HG02870 (cell line): ENCODE data around the gene RIOX2.

Experiments
- ATAC-seq: cut with Tn5 transposase; IDR thresholded peaks from one replicate; pipeline ENCODE4 v1.9.1; 2021; ENCODE audit warnings: mild to moderate bottlenecking, moderate library complexity; ENCODE audit not compliant: unreplicated experiment

Gene RIOX2

DNA sequence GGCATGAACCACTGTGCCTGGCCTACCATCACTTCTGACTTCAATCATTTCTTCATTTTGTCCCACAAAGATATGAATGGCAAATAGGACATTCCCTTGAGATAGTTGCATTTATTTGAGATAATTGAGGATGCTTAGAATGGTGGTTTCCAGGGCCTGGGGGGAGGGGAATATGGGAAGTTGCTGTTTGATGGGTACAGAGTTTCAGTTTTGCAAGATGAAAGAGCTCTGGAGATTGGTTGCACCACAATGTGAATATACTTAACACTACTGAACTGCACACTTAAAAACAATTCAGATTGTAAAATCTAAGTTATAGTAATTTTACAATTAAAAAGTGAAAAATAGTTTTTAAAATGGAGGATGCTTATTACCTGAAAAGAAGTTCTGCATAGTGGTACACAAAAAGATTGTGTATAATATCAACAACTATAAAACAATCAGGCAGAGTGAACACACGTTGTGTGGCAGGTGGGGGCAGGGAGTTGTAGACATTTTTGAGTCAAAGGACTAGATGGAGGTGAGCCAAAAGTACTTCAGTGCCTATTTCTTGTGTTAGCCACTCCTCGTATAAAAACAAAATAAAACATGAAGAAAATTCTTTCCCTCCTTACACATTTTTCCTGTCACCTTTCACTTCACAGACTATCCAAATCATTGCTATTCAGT is 18.5 kb upstream of the RIOX2 start:
- no peak for ATAC-seq

- no peak for ATAC-seq
These were observed 16.7 kb upstream of the RIOX2 start for GRCh38 chr3:97988784-97989568.

- no peak for ATAC-seq
These were observed 15.1 kb upstream of the RIOX2 start for GRCh38 chr3:97987306-97987705.

DNA sequence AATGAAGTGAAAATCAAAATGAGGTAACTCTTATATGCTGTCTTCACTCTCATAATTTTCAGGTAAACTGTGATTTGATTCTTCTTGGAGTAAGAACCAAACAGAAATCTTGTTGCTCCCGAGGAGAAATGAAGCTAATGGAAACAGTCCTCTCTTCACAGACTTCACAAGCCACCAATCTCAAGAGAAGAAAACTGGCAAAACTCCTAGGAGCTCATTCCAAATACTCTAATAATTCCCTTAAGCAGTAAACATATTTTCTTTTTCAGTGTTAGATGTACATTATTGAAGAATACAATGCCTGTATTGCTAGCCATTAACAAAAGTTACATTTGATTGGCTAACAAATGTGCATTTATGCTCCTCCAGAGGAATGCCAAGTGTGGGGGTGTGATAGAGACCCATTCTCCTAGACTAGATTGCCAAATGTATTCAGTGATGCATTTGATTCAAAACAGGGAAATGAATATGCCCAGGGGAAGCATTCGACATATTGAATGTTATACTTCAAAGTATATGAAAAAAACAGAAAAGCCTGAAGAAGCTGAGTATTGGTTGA is 11.8 kb upstream of the RIOX2 start:
- no peak for ATAC-seq

- no peak for ATAC-seq
These were observed 9.7 kb upstream of the RIOX2 start for GRCh38 chr3:97981886-97982285.

DNA sequence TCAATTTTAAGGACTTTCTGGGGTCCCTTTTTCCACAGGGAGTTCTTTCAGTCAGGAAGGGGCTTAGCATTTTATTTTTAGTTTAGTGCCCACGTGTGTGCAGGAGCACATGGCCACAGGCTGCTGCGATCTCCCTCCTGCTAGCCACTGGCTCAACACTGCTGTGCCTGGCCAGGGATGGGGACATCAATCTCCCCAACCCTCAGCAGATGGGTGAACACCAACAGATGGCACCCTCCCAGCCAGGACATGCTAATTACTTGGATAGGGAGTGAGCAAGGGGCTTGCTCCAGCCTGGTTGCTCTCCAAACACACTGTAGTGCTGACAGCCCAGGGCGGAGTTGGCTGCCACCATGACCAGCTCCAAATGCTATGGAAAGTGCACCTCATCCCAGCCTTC is 7.4 kb upstream of the RIOX2 start:
- no peak for ATAC-seq

DNA sequence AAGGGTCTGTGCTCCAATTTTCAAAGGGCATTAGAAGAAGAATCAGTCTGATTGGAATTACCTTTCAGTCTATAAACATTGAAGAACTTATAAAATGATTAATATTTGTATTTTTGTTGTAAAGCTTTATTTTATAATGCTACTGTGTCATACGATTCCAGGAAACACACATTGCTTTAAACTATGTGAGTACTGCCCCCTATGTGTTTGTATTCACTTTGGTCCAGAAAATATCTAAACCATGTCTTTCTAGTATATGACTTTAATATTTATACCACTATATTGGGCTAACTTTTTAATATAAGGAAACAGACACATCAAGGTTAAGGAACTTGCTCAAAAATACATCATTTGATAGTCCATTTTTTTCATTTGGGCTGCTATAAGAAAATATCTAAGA is 3.2 kb upstream of the RIOX2 start:
- no peak for ATAC-seq

DNA sequence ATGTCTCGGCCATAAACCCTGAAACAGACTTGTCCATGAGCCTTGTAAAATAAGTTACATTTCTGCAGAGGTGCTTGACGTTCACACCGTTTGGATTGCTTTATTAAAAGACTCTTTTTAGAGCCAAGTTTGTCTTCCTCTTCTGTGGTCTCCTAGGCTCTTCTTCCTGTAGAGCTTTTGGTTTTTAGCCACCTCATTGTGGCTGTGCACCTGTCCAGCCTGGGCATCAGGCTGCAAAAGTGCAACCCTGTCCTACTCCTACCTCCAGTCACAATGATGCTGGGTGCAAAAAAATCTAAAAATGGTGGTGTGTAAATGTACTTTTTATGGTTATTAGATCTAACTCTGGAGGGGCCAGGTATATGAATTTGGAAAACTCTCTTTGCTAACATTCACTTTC is 2.8 kb upstream of the RIOX2 start:
- no peak for ATAC-seq

- no peak for ATAC-seq
These were observed 745 bp upstream of the RIOX2 start for GRCh38 chr3:97972976-97973375.

DNA sequence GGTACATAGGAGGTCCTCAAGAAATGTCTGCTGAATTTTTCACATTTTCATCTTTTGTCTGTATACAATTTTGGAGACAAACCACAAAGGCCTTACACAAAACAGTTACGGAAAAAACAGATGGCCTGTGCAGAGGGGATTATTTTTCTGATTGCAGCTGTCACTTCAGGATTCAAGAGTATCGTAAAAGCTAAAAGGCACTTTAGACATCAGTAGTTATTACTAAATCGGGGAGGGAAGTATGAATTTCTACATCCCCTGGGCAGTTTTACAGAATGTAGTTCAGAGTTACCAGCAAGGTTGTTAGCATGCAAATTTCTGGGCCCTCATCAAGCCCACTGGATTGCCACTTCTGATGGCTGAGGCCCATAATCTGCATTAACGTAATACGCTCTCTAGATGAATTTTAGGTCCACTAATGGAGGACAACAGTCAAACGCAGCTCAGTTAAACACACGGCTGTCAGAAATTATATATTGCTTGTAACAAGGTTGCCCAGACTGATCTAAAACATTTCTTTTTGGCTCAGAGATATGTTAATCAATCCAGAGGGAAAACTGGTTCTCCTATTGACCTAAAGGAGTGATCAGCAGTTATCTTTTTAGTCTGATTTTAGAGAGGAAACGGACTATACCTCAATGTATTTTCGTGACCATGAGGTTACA is 1.1 kb downstream of the RIOX2 start:
- no peak for ATAC-seq

DNA sequence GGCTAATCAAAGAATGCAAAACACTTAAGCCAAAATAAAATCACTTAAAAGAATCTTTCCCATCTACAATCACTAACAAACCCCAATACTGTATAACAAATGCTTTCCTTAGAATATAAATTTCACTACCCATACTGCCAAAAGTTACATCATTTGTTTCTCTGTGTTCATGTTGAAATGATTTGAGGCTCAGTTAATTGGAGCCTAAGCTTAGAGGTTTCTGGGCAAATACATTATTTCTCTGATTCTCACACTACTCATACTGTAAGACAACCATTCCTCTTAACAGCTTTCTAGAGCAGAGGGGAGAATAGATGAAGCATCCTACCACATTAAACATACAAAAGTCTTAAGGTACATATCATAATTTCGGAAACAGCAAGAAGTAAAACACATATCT is 2.1 kb downstream of the RIOX2 start:
- ATAC-seq: no peak

- no peak for ATAC-seq
These were observed 2.7 kb downstream of the RIOX2 start for GRCh38 chr3:97969541-97969940.

- no peak for ATAC-seq
These were observed 3.9 kb downstream of the RIOX2 start for GRCh38 chr3:97968376-97968775.

- ATAC-seq: no peak
These were observed 4.3 kb downstream of the RIOX2 start for GRCh38 chr3:97967966-97968365.

GRCh38 chr3:97960993-97961766 is 11.1 kb downstream of the RIOX2 start:
- ATAC-seq: no peak

DNA sequence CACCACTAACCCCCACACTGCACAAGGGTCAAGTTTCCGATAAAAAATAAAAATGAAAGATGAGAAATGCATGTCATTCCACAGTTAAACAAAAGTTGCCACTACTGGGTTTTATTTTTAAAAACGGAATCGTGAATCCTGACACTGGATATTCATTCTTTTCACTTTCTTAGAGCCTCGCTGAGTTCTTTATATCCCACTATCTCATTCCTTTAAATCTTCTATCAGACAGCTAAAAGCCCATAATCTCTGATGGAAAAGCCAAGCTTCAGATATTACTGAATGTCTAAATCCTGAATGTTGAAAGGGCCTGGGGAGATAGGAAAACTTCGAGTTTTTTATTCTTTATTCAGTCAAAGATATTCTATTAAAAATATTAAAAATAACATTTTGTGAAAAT is 11.7 kb downstream of the RIOX2 start:
- no peak for ATAC-seq

DNA sequence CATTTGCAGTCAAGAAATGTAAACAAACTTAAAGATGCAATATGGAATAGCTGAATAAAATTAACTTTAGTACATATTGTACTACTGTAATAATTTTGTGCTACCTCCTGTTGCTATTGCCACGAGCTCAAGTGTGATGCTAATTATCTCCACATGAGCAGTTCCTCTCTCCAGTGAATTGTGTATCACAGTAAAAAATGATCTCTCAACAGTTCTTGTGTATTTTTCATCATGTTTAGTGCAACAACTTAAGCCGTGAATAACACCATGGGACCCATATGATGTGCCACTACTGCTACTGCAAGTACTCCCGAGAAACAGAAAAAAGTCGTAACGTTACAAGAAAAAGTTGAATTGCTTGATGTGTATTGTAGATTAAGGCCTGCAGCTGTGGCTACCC is 12.4 kb downstream of the RIOX2 start:
- ATAC-seq: no peak

DNA sequence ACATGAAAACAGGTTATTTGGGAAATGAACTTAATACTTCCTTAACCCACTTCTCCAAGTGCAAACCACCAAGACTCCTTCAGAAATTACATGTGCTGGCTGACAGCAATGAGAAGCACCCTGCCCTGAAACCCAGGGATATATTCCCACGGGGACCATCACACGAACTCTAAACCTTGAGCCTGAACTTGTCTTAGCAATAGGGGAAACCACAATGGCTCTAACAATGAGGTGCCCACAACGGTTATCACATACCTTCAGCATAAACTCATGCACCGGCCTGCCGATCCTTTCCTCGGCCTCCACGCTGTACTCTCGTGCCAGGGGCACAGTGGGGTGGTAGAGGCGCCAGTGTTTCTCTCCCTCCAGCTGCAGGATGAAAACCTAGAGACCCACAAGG is 13.4 kb downstream of the RIOX2 start:
- no peak for ATAC-seq

- ATAC-seq: no peak
These were observed 13.8 kb downstream of the RIOX2 start for GRCh38 chr3:97958396-97958795.

DNA sequence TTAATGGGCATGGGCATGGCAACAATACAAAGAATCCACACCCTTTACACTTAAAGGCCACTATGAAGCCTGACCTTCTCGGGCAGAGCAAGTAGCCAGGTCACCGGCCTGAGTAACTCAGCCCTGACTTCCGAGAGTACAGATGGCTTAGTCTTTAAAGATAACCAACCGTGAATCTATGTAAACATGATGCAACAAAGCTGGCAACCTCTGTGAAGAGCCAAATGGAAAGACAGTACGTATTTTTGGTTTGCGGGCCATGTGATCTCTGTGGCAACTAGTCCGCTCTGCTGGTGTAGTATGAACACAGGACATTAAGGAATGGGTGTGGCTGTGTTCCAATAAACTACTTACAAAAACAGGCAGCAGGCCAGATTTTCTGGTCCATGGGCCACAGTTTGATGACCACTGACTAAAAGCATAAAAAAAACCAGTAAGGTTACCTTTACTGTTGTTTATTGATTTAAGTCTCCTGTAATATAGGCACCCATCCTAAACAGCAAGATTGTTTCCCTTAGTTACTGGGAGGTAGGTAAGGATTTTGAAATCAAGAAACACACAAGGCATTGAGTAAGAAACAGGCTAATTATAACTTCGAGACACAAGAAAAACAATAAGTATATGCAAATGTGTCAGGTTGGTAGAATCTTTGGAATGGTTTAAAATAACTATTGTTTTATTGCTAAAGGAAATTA is 14.5 kb downstream of the RIOX2 start:
- ATAC-seq: no peak
